OCI-LY7 (cell line): ENCODE data around the gene TNFRSF25. TPM values are rescaled to one million over a fixed set of nuclear protein-coding genes. Genes with fewer than 3 reads are reported as not detected.

Source experiments
- BruUV-seq: library from RNA; stranded (reverse); fragments of 400-500 nt; replicated peaks from 2 replicates; lab custom pipeline; 2021; lab: Mats Ljungman, UMichigan
- CTCF ChIA-PET: fragments of 300-600 bp; sonication (Branson Sonifier 250); formaldehyde crosslinking; loops from one replicate; lab custom pipeline; 2022; ENCODE audit warnings: antibody characterized with exemption; ENCODE audit not compliant: unreplicated experiment; lab: Charles Lee
- POLR2A ChIA-PET: fragments of 300-600 bp; sonication (Branson Sonifier 250); formaldehyde crosslinking; loops from one replicate; lab custom pipeline; 2022; ENCODE audit warnings: antibody characterized with exemption; lab: Charles Lee
- DNase-seq: peaks from one replicate; pipeline ENCODE4 v3.0.0-alpha.2; 2015; ENCODE audit warnings: low spot score
- H2AFZ ChIP-seq: fragments of 200-600 bp; sonication (generic), shearing (Covaris generic); 2 replicates; pipeline ENCODE4 v1.6.1; 2014; ENCODE audit warnings: mild to moderate bottlenecking, antibody characterized with exemption, low read length, moderate library complexity
- H3K27ac ChIP-seq: fragments of 200-600 bp; sonication (generic); 2 replicates; pipeline ENCODE4 v1.5.1; 2014; ENCODE audit warnings: mixed run types, low read depth, mild to moderate bottlenecking, moderate library complexity, low read length, inconsistent platforms; ENCODE audit not compliant: poor library complexity, severe bottlenecking
- H3K36me3 ChIP-seq: fragments of 200-600 bp; sonication (generic); 2 replicates; pipeline ENCODE4 v1.6.1; 2014; ENCODE audit warnings: mild to moderate bottlenecking, antibody characterized with exemption, low read length, moderate library complexity, mixed read lengths; ENCODE audit not compliant: insufficient read depth
- H3K4me1 ChIP-seq: fragments of 200-600 bp; sonication (generic); 2 replicates; pipeline ENCODE4 v1.5.1; 2014; ENCODE audit warnings: mild to moderate bottlenecking, low read length; ENCODE audit not compliant: insufficient read depth, poor library complexity, severe bottlenecking
- H3K4me2 ChIP-seq: fragments of 200-600 bp; sonication (generic); 2 replicates; pipeline ENCODE4 v1.6.1; 2014; ENCODE audit warnings: mild to moderate bottlenecking, low read length
- H3K4me3 ChIP-seq: fragments of 200-600 bp; sonication (generic); 2 replicates; pipeline ENCODE4 v1.5.1; 2014; ENCODE audit warnings: mild to moderate bottlenecking, low read depth, low read length; ENCODE audit not compliant: poor library complexity, severe bottlenecking
- H3K79me2 ChIP-seq: fragments of 200-600 bp; sonication (generic); 2 replicates; pipeline ENCODE4 v1.6.1; 2016; ENCODE audit warnings: low read depth, mild to moderate bottlenecking, low read length, moderate library complexity, mixed read lengths; ENCODE audit not compliant: insufficient read depth
- H3K9me2 ChIP-seq: fragments of 200-600 bp; sonication (generic); 2 replicates; pipeline ENCODE4 v1.6.1; 2016; ENCODE audit warnings: mild to moderate bottlenecking, low read length, mixed read lengths; ENCODE audit not compliant: insufficient read depth
- H3K9me3 ChIP-seq: fragments of 200-600 bp; sonication (generic); 2 replicates; pipeline ENCODE4 v1.6.1; 2014; ENCODE audit warnings: mild to moderate bottlenecking, mixed run types, low read length, mixed read lengths
- H4K20me1 ChIP-seq: fragments of 200-600 bp; sonication (generic); 2 replicates; pipeline ENCODE4 v1.6.1; 2014; ENCODE audit warnings: mild to moderate bottlenecking, antibody characterized with exemption, low read length, moderate library complexity, mixed read lengths; ENCODE audit not compliant: insufficient read depth
- EZH2phosphoT487 ChIP-seq: fragments of 200-600 bp; sonication (generic); IDR thresholded peaks from 2 replicates; pipeline ENCODE4 v1.6.1; 2018; ENCODE audit warnings: low read depth, borderline replicate concordance, mild to moderate bottlenecking, mixed run types, antibody characterized with exemption, low read length, moderate library complexity, mixed read lengths
- intact Hi-C: fragments of 100-400 bp; cut with micrococcal nuclease; formaldehyde crosslinking; loops from one replicate; pipeline ENCODE4 v1.10.0; 2022; ENCODE audit not compliant: unreplicated experiment
- total RNA-seq, 2 experiments: library from RNA; depleted of rRNA in 1 of 2; stranded (reverse); fragments of >200 nt in 1 of 2; shearing (Covaris generic) in 1 of 2; gene quantifications; 2 replicates each; pipeline ENCODE4 v1.2.3, GENCODE V29; 2014 to 2022
- TF ChIP-seq, protein P1 (sequence below): fragments of 200-600 bp; sonication (generic); conservative IDR thresholded peaks from 2 replicates; pipeline ENCODE4 v1.5.1; 2014; ENCODE audit warnings: mild to moderate bottlenecking, antibody characterized with exemption, low read length, moderate library complexity, mixed read lengths

Gene TNFRSF25
- total RNA-seq, 2 experiments from 2014 or later: 1.7 to 2.8 TPM

- H2AFZ ChIP-seq: no peak overlapping the region
- H3K79me2 ChIP-seq: no peaks in the 10 kb centered on the region
- H3K27ac ChIP-seq: no peak overlapping the region
- H3K36me3 ChIP-seq: no peaks in the 10 kb centered on the region
- POLR2A ChIA-PET: no interaction called here
- no peaks in the 10 kb centered on the region for H3K9me3 ChIP-seq
- CTCF ChIA-PET: no interaction called here
- TF ChIP-seq, protein P1, sequence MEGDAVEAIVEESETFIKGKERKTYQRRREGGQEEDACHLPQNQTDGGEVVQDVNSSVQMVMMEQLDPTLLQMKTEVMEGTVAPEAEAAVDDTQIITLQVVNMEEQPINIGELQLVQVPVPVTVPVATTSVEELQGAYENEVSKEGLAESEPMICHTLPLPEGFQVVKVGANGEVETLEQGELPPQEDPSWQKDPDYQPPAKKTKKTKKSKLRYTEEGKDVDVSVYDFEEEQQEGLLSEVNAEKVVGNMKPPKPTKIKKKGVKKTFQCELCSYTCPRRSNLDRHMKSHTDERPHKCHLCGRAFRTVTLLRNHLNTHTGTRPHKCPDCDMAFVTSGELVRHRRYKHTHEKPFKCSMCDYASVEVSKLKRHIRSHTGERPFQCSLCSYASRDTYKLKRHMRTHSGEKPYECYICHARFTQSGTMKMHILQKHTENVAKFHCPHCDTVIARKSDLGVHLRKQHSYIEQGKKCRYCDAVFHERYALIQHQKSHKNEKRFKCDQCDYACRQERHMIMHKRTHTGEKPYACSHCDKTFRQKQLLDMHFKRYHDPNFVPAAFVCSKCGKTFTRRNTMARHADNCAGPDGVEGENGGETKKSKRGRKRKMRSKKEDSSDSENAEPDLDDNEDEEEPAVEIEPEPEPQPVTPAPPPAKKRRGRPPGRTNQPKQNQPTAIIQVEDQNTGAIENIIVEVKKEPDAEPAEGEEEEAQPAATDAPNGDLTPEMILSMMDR: no peak
- TF ChIP-seq EZH2phosphoT487: no peak
- H3K9me2 ChIP-seq: no peaks in the 10 kb centered on the region
- intact Hi-C loops: no loop called here
- H3K4me1 ChIP-seq: no peaks in the 10 kb centered on the region
- no TSS peak for BruUV-seq
- no peak overlapping the region for H3K4me2 ChIP-seq
- no peaks in the 10 kb centered on the region for H4K20me1 ChIP-seq
- DNase-seq: no peak
- no peak overlapping the region for H3K4me3 ChIP-seq
Measured at GRCh38 chr1:6473974-6474814, 8.2 kb upstream of the TNFRSF25 start.

DNA sequence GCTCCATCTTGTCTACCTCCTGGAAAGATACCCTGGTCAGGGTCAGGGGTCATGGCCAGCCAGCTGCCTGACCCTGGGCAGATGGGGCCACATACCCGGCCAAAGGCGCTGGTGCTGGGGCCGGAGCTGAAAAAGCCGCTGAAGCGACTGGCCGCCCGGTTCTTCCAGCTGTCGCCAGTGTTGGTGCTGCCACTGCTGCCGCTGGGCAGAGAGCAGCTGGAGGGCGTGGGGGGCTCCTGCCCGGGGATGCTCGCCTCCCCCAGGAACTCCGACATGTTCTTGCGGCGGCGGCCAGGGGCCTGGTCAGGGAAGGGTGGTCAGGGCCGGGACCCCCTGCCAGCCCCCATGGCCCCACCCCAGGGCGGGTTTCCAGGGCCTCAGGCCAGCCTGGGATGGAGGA, 7.2 kb upstream of the TNFRSF25 start:
- no peaks in the 10 kb centered on the region for H3K4me1 ChIP-seq
- ChIA-PET CTCF (no interaction called here), POLR2A (interaction anchor here (0.6 kb wide), 1 partner anchor 247 kb away, joined by 5 read pairs; no protein-coding TSS in a partner anchor)
- no peaks in the 10 kb centered on the region for H3K9me2 ChIP-seq
- no peak overlapping the region for H3K4me2 ChIP-seq
- H3K36me3 ChIP-seq: no peaks in the 10 kb centered on the region
- no peaks in the 10 kb centered on the region for H3K79me2 ChIP-seq
- H4K20me1 ChIP-seq: no peaks in the 10 kb centered on the region
- intact Hi-C loops: no loop called here
- H3K9me3 ChIP-seq: no peaks in the 10 kb centered on the region
- no peak overlapping the region for H3K27ac ChIP-seq
- DNase-seq: no peak
- no TSS peak for BruUV-seq
- TF ChIP-seq, protein P1: no peak
- TF ChIP-seq EZH2phosphoT487: no peak
- H2AFZ ChIP-seq: no peak overlapping the region
- H3K4me3 ChIP-seq: no peak overlapping the region

- no peaks in the 10 kb centered on the region for H3K4me1 ChIP-seq
- no peaks in the 10 kb centered on the region for H3K36me3 ChIP-seq
- H3K9me3 ChIP-seq: no peaks in the 10 kb centered on the region
- H3K4me3 ChIP-seq: no peak overlapping the region
- DNase-seq: no peak
- H3K27ac ChIP-seq: no peak overlapping the region
- ChIA-PET CTCF (no interaction called here), POLR2A (interaction anchor here (0.7 kb wide), 1 partner anchor 90 kb away, joined by 3 read pairs; no protein-coding TSS in a partner anchor)
- no peaks in the 10 kb centered on the region for H4K20me1 ChIP-seq
- H3K4me2 ChIP-seq: no peak overlapping the region
- BruUV-seq: no TSS peak
- intact Hi-C loops: no loop called here
- no peaks in the 10 kb centered on the region for H3K9me2 ChIP-seq
- TF ChIP-seq, protein P1: peak; percentile 69
- TF ChIP-seq EZH2phosphoT487: no peak
- no peaks in the 10 kb centered on the region for H3K79me2 ChIP-seq
- no peak overlapping the region for H2AFZ ChIP-seq
Measured at GRCh38 chr1:6472391-6472790, 6.4 kb upstream of the TNFRSF25 start.
